ENCODE measurements around the gene PRKN.

GRCh38 chr6:162005372-162005771 lies 722.2 kb downstream of the PRKN start:
- TF ChIP-seq CTCF (IDR thresholded peaks at IDR 0.05; ENCODE audit: borderline replicate concordance, extremely low read depth, low read length, poor library complexity, severe bottlenecking) = no peak
- TF ChIP-seq EZH2 (IDR thresholded peaks at IDR 0.05; ENCODE audit: borderline replicate concordance, low read depth, low read length, severe bottlenecking) = no peak

Data from DND-41 (cell line).